ENCODE results near the gene ECHS1.
A peak's percentile ranks its signal among the peaks of the same experiment; 100 is the strongest.
"Not testable (repeated sequence)": the region's sequence is repeated elsewhere in the genome, so short reads cannot be mapped to it uniquely, and the experiment has no call there.

Gene ECHS1

DNA sequence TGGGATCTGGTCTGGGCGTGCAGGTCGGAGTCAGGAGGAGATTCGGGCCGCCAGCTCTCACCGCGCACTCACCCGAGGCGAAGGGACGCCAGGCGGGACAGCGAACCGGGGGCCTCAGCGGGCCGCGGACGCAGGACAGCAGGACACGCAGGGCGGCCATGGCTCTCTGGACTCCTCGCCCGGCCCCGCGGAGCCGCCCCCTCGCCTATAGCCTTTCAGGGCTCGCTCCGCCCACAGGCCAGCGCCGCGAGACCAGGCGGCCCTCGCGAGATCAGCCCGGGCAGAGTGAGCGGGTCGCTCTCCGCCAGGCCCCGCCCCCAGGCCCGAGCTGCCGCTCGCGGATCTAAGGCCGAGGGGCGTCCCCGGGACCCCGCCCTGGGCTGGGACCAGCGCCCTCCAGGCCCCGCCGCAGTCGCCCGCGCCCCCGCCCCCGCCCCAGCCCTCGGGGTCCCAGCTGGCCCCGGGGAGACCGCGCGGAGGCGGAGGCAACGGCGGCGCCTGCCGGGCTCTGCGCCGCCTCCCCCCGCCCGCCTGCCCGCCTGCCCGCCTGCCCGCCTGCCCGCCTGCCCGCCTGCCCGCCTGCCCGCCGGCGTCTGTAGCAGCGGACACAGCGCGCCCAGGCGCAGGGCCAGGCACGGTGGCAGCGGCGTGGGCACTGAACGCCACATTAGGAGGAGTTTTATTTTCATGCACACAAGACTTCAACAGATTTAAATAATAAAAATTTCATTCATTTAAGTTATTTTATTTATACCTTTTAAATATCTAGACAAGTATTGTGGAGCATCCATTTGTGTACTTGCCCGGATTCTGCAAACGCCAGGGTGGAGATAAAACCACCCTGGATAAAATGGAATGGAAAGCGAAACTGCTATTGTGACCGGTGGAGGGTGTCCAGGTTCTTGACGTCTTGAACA is at the start of gene ECHS1:
Gene ECHS1, minus strand, starts transcription at position 181 of the 917 bp plus-strand sequence. Its CDS starts 21 bp downstream, at position 160.
- DNase-seq = peak; percentile 50 to 75

GRCh38 chr10:133422223-133422806 is 49.2 kb upstream of the ECHS1 start:
- no peak for DNase-seq

DNA sequence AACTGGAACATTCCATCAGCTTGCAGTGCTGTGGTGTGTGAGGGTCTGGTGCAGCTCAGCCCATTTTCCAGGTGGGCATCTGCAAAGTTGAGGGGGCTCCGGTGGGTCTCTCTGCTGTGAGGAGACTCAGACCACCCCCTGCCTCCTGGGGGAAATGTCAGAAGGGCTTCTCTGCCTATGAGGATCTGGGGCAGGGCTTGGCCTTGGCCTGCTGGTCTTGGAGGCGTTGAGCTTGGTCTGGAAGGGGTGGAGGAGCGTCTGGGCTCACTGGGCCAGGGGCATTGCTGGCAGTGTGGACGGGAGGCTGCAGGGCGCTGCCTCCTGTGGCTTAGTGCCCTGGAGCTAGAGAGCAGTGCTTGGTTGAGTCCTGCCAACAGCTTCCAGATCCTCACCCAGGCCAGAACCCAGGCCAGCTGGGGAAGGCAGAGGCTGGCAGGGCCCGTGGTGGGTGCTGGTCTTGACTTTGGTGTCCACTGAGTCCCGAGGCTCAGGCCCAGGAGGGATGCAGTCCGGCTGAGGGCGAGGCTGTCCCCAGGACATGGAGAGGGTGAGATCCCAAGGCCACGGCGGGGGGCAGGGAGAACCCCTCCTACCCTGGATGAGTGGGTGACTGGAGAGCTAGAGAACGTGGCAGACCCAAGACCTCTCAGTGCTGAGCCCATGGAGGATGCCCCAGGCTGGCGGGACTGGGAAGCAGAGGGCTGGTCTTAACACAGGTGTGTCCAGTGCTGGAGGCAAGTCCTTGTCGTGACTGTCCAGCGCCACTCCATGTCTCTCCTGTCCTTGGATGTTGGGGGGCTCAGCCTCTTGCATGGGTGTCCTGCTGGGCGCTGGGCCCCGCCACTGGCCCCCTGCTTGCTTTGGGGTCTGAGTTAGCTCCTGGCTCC is 48.4 kb upstream of the ECHS1 start:
- no peak for DNase-seq

DNA sequence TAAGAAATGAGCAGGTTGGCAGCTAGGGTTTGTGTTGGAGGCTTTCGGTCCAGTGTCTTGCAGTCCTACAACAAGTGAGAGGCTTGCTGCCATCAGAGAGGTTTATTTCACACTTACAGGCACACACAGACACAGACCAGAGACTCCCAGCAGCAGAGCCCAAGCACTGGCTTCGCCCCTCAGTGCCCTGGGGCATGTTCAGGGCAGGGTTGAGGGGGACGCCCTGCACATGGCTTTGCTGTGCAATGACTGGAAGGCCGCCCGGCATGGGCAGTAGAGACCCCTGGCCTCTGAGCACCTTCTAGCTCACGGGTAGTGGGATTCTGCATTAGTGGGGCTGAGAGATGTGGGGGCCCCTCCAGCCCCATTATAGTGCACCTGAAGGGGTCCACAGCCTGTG is 47.4 kb upstream of the ECHS1 start:
- DNase-seq = no peak

- DNase-seq = no peak
These were observed 46.9 kb upstream of the ECHS1 start for GRCh38 chr10:133420028-133420427.

DNA sequence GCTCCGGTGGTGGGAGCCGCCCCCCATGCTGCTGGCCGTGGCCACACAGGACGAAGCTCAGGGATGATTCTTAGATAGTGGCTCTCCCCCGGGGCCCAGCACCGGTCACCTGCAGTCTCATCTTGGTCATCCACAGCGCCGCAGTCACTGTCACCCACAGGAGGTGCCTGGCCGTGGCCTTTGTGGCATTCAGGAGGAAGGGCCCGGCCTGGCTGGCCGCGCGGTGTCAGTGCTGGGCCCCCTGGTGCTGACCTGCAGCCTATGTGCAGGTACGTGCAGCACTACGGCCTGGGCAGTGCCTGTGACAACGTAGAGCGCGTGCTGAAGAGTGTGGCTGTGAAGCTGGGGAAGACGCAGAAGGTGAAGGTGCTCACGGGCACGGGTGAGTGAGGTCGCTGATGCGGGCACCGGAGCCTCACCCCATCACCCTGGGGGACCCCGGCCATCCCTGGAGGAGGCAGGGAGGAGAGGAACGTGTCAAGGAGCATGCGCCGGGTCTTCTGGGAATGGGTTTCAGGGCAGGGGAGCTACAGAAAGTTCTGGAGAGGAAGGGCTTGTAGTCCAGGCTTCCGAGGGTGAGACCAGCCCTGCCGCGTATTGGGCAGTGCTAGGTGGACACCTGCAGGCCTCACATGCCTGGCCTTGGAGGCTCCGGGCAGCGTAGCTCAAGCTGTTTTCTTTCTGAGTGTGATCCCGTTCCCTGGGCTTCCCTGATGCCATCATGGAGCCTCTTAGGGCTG is 46.2 kb upstream of the ECHS1 start:
- DNase-seq = no peak

GRCh38 chr10:133418289-133418993 is 45.3 kb upstream of the ECHS1 start:
- no peak for DNase-seq

GRCh38 chr10:133415752-133416151 is 42.6 kb upstream of the ECHS1 start:
- DNase-seq = no peak

GRCh38 chr10:133414401-133414800 is 41.2 kb upstream of the ECHS1 start:
- not testable (repeated sequence) for DNase-seq

- no peak for DNase-seq
These were observed 39.2 kb upstream of the ECHS1 start for GRCh38 chr10:133412381-133412711.

DNA sequence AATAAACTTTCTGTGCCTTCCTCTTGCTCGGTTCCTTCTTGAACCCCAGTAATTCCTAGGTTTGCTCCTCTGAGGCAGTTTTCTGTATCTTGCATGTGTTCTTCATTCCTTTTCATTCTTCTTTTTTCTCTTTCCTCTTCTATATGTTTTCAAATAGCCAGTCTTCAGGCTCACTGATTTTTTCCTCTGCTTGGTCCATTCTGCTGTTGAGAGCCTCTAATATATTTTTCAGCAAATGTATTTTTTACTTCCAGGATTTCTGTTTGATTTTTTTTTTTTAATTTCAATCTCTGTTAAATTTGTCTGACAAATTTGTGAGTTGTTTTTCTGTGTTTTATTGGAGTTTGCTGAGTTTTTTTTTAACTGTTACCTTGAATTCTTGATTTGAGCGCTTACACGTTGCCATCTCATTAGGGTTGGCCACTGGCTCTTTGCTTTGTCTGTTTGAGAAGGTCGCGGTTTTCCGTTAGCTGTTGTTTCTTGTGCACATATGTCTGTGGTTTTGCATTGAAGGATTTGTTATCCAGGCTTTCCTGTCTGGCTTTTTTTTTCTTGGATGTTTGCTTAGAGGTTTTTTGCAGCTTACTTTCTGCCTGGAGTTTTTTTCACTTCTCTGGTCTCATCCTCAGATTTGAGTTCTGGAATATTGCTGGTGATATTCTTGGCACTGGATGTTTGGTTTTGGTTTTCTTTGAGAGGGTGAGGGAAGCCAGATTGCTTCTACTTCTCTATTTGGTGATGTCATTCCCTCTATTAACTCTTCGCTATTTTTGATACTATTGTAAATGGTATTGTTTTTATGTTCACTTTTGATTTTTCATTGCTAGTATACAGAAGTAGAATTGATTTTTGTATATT is 38.6 kb upstream of the ECHS1 start:
- DNase-seq = no peak

DNA sequence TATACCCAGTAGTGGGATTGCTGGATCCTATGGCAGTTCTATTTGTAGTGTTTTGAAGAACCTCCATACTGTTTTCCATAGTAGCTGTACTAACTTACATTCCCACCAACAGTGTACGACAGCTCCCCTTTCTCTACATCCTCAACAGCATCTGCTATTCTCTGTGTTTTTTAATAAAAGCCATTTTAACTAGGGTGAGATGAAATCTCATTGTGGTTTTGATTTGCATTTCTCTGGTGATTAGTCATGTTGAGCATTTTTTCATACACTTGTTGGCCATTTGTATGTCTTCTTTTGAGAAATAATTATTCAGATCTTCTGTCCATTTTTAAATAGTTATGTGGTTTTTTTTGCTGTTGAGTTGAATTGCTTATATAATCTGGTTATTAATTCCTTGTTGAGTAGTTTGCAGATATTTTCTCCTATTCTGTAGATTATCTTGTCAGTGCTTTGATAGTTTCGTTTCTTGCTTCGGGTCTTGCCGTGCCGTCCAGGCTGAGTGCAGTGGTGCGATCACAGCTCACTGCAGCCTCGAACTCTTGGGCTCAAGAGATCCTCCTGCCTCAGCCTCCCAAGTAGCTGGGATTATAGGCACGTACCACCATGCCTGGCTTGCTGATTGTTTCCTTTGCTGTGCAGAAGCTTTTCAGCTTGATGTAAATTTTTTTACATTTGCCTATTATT is 32.8 kb upstream of the ECHS1 start:
- no peak for DNase-seq

DNA sequence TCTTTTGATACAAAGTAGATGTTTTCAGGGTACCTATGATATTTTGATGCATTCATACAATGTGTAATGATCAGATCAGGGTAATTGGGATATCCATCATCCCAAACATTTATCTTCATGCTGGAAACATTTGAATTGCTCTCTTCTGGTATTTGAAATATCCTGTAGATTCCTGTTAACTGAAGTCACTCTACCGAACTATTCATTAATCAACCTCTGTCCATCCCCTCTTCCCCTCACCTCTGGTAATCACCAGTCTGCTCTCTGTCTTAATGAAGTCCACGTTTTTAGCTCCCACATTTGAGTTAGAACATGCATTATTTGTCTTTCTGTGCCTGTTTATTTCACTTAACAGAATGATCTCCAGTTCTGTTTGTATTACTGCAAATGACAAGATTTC is 32.1 kb upstream of the ECHS1 start:
- DNase-seq = no peak

DNA sequence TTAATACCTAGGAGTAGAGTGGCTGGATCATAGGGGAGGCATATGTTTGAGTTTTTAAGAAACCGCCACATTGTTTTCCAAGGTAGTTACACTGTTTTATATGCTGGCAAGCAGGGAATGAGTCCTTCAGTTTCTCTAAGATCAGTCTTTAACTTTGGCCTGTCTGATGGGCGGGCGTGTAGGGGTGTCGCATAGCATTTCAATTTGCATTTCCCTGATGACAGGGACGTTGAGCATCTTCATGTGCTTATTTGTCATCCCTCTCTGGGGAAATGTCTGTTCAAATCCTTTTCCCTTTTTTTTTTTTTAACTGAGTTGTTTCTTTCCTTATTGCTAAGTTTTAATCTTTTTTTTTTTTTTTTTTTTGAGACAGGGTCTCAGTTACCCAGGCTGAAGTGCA is 30.6 kb upstream of the ECHS1 start:
- no peak for DNase-seq

GRCh38 chr10:133403359-133403758 is 30.2 kb upstream of the ECHS1 start:
- no peak for DNase-seq

- no peak for DNase-seq
These were observed 29.0 kb upstream of the ECHS1 start for GRCh38 chr10:133401981-133402725.

- no peak for DNase-seq
These were observed 28.3 kb upstream of the ECHS1 start for GRCh38 chr10:133401500-133401899.

GRCh38 chr10:133400624-133401424 is 27.7 kb upstream of the ECHS1 start:
- no peak for DNase-seq

DNA sequence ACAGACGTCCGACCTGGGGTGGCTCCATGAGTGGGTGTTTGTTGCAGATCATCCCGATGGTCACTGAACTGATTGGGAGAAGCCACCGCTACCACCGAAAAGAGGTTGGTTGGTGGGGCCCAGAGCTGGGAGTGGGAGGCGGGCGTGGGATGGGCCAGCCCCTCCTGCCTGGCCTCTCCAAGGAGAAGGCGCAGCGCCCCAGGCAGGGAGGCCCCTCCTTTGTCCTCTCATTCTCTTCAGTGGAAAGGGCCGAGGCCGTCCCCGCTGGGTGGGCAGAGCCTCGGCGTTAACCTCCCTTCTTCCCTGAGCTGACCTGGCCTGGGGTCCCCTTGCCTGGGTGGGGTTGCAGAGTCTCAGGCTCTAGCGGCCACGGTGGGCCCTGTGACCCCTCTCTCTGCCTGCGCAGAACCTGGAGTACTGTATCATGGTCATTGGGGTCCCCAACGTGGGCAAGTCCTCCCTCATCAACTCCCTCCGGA is 26.0 kb upstream of the ECHS1 start:
- no peak for DNase-seq
